Hepatocyte (in vitro differentiated cells): ENCODE results near the gene ZNF771. TPM values are rescaled to one million over a fixed set of nuclear protein-coding genes. Genes with fewer than 3 reads are reported as not detected.

ENCODE experiments used
- DNase-seq: peaks from one replicate; pipeline ENCODE4 v3.0.0-alpha.2; 2016; ENCODE audit warnings: low spot score
- H2AFZ ChIP-seq: fragments of 200-600 bp; sonication (generic); 2 replicates; pipeline ENCODE4 v1.6.0; 2016; ENCODE audit warnings: antibody characterized with exemption, mild to moderate bottlenecking
- H3K27ac ChIP-seq: fragments of 200-600 bp; sonication (generic); 2 replicates; pipeline ENCODE4 v1.5.1; 2016; ENCODE audit warnings: mild to moderate bottlenecking
- H3K27me3 ChIP-seq: fragments of 200-600 bp; sonication (generic); 2 replicates; pipeline ENCODE4 v1.6.1; 2016
- H3K36me3 ChIP-seq: fragments of 200-600 bp; sonication (generic); replicated peaks from 2 replicates; pipeline ENCODE4 v1.5.1; 2016; ENCODE audit warnings: low read depth; ENCODE audit not compliant: insufficient read depth
- H3K4me1 ChIP-seq: fragments of 200-600 bp; sonication (generic); 2 replicates; pipeline ENCODE4 v1.5.1; 2016; ENCODE audit warnings: mild to moderate bottlenecking, moderate library complexity; ENCODE audit not compliant: insufficient read depth
- H3K4me2 ChIP-seq: fragments of 200-600 bp; sonication (generic); 2 replicates; pipeline ENCODE4 v1.6.0; 2016
- H3K4me3 ChIP-seq: fragments of 200-600 bp; sonication (generic); 2 replicates; pipeline ENCODE4 v1.5.1; 2016; ENCODE audit warnings: mild to moderate bottlenecking
- H3K79me2 ChIP-seq: fragments of 200-600 bp; sonication (generic); 2 replicates; pipeline ENCODE4 v1.6.0; 2017; ENCODE audit warnings: mild to moderate bottlenecking
- H3K9me2 ChIP-seq: fragments of 200-600 bp; sonication (generic); replicated peaks from 2 replicates; pipeline ENCODE4 v1.6.0; 2017; ENCODE audit warnings: mild to moderate bottlenecking; ENCODE audit not compliant: insufficient read depth
- H3K9me3 ChIP-seq: fragments of 200-600 bp; sonication (generic); 2 replicates; pipeline ENCODE4 v1.5.1; 2016; ENCODE audit warnings: low read depth, mild to moderate bottlenecking
- H4K20me1 ChIP-seq: fragments of 200-600 bp; sonication (generic); 2 replicates; pipeline ENCODE4 v1.6.0; 2016; ENCODE audit warnings: mild to moderate bottlenecking; ENCODE audit not compliant: insufficient read depth, poor library complexity, severe bottlenecking
- CTCF ChIP-seq: fragments of 200-600 bp; sonication (generic); IDR thresholded peaks from 2 replicates; pipeline ENCODE4 v1.5.1; 2016; ENCODE audit warnings: antibody characterized with exemption, mild to moderate bottlenecking; ENCODE audit not compliant: poor library complexity
- EZH2 ChIP-seq: fragments of 200-600 bp; sonication (generic); IDR thresholded peaks from 2 replicates; pipeline ENCODE4 v1.6.1; 2016; ENCODE audit warnings: antibody characterized with exemption, mild to moderate bottlenecking, borderline replicate concordance
- EZH2phosphoT487 ChIP-seq: fragments of 200-600 bp; sonication (generic); IDR thresholded peaks from one replicate; pipeline ENCODE4 v1.6.1; 2018; ENCODE audit warnings: antibody characterized with exemption, mild to moderate bottlenecking, low read depth, moderate library complexity; ENCODE audit not compliant: unreplicated experiment, severe bottlenecking
- WGBS: methylation state at CpG from one replicate; pipeline ENCODE4 v1.1.6; 2016; ENCODE audit warnings: low lambda C conversion rate; ENCODE audit errors: missing lambda C conversion rate; 5-methylcytosine and 5-hydroxymethylcytosine counted together
- polyA plus RNA-seq: library from polyadenylated mRNA; unstranded; fragments of >200 nt; fragmentation: Nextera tagmentation; extraction: Ambion mirVana; gene quantifications from 2 replicates; pipeline ENCODE4 v1.2.1, GENCODE V29; 2016
- total RNA-seq: library from RNA; depleted of rRNA; stranded (reverse); fragments of >200 nt; gene quantifications from 2 replicates; pipeline ENCODE4 v1.2.3, GENCODE V29; 2014

Gene ZNF771
- total and polyA plus RNA-seq, 2 experiments from 2014 or later: 12.4 to 23.6 TPM

- Histone ChIP-seq H3K27ac (peak overlapping the region; percentile 87), H3K27me3 (no peaks in the 10 kb centered on the region), H3K4me2 (peak overlapping the region; percentile 94), H3K9me3 (no peaks in the 10 kb centered on the region), H3K4me3 (no peak overlapping the region), H3K79me2 (peaks cover 12% of the 10 kb centered on the region), H3K36me3 (no peaks in the 10 kb centered on the region), H3K4me1 (peaks cover 4% of the 10 kb centered on the region), H3K9me2 (no peaks in the 10 kb centered on the region), H4K20me1 (no peaks in the 10 kb centered on the region), H2AFZ (no peak overlapping the region)
- TF ChIP-seq EZH2 (no peak), CTCF (no peak), EZH2phosphoT487 (no peak)
- WGBS: 76% methylated on average over 8 of the region's 8 CpGs
- DNase-seq: peak; percentile 42
These were observed 5.5 kb upstream of the ZNF771 start for GRCh38 chr16:30401768-30402425.

- no peaks in the 10 kb centered on the region for H3K9me3 ChIP-seq
- H2AFZ ChIP-seq: peak overlapping the region; percentile 100
- WGBS: 40% methylated on average over 14 of the region's 14 CpGs
- no peak for TF ChIP-seq CTCF
- no peak for TF ChIP-seq EZH2phosphoT487
- TF ChIP-seq EZH2: no peak
- DNase-seq: no peak
- peaks cover 3% of the 10 kb centered on the region for H4K20me1 ChIP-seq
- H3K36me3 ChIP-seq: no peaks in the 10 kb centered on the region
- no peaks in the 10 kb centered on the region for H3K27me3 ChIP-seq
- H3K4me1 ChIP-seq: peaks cover 12% of the 10 kb centered on the region
- peak overlapping the region; percentile 99 for H3K4me3 ChIP-seq
- H3K4me2 ChIP-seq: peak overlapping the region; percentile 96
- H3K79me2 ChIP-seq: peaks cover 29% of the 10 kb centered on the region
- H3K27ac ChIP-seq: peak overlapping the region; percentile 96
- H3K9me2 ChIP-seq: no peaks in the 10 kb centered on the region
These were observed 658 bp upstream of the ZNF771 start for GRCh38 chr16:30406795-30407101.

- H3K27ac ChIP-seq: peak overlapping the region; percentile 96
- WGBS: 38% methylated on average over 8 of the region's 19 CpGs
- H3K27me3 ChIP-seq: no peaks in the 10 kb centered on the region
- H3K4me1 ChIP-seq: peaks cover 12% of the 10 kb centered on the region
- peaks cover 29% of the 10 kb centered on the region for H3K79me2 ChIP-seq
- peaks cover 3% of the 10 kb centered on the region for H4K20me1 ChIP-seq
- H3K9me2 ChIP-seq: no peaks in the 10 kb centered on the region
- H2AFZ ChIP-seq: peak overlapping the region; percentile 100
- DNase-seq: no peak
- no peaks in the 10 kb centered on the region for H3K36me3 ChIP-seq
- no peaks in the 10 kb centered on the region for H3K9me3 ChIP-seq
- H3K4me3 ChIP-seq: peak overlapping the region; percentile 99
- TF ChIP-seq CTCF (no peak), EZH2phosphoT487 (no peak), EZH2 (no peak)
- peak overlapping the region; percentile 96 for H3K4me2 ChIP-seq
These were observed 563 bp downstream of the ZNF771 start for GRCh38 chr16:30407804-30408534.
